ENCODE results near the gene NTM.

NTM gene

DNA sequence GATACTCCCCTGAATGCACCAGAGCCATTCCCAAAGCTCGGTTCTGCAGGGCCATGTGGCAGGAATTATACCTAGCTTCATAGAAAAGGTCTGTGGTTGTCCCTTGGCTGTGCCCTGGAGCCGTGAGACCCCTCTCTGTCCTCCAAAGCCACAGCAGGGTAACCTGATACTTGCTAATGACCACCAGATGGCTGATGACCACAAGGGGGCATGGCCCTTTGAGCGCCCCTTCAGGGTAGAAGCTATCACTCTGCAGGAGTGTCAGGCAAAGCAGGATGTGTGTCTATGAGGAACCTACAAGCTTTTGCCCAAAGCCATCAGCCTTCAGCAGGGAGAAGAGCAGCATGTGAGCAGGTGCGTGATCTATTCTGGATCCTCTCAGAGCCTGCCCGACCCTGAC is 95.3 kb downstream of the NTM start:
- TF ChIP-seq, protein P1, sequence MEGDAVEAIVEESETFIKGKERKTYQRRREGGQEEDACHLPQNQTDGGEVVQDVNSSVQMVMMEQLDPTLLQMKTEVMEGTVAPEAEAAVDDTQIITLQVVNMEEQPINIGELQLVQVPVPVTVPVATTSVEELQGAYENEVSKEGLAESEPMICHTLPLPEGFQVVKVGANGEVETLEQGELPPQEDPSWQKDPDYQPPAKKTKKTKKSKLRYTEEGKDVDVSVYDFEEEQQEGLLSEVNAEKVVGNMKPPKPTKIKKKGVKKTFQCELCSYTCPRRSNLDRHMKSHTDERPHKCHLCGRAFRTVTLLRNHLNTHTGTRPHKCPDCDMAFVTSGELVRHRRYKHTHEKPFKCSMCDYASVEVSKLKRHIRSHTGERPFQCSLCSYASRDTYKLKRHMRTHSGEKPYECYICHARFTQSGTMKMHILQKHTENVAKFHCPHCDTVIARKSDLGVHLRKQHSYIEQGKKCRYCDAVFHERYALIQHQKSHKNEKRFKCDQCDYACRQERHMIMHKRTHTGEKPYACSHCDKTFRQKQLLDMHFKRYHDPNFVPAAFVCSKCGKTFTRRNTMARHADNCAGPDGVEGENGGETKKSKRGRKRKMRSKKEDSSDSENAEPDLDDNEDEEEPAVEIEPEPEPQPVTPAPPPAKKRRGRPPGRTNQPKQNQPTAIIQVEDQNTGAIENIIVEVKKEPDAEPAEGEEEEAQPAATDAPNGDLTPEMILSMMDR (IDR thresholded peaks at IDR 0.05; ENCODE audit: low read depth, low read length), result no peak
- DNase-seq (ENCODE audit: low read depth in 2 of 2), result no peak
- H3K4me3 ChIP-seq (replicated peaks in 1 of 2; ENCODE audit: low read depth in 2 of 2, low read length in 2 of 2), result no peak overlapping the region

DNA sequence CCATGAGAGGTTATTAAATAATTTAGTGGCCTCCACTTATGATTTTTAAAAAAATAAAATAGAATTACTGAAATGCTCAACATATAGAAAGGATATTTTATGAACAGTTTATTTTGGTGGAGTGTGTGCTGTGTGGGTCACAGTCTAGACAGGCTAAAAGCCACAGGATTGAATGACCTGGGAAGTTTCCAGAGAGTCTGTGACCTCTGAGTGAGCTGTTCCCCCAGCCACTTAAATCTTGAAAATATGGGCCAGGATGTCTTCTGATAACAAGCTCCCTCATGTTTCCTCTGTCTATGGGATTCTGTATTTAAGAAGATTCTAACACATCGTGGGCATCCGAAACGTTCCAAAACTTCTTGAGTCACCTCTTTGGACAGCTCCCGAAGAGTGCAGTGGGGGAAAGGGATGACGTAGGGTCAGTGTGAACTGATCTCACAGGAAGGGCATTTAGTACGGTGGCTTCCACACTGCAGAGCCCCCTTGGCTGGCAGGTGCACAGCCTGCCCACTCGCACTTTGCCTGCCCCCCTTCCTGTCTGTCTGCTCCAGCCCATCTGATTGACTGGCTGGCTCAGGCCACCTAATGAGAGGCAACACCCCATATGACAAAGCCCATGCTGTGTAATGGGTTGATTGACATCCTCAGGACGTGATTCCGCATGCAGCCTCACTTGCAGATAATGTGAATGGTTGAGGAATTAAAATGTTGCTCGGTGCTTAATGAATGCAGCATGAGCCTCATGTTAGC is 97.4 kb downstream of the NTM start:
- H3K4me3 ChIP-seq (replicated peaks in 1 of 2; ENCODE audit: low read depth in 2 of 2, low read length in 2 of 2), result no peak overlapping the region
- TF ChIP-seq, protein P1 (IDR thresholded peaks at IDR 0.05; ENCODE audit: low read depth, low read length), result no peak
- DNase-seq (ENCODE audit: low read depth in 2 of 2), result no peak

DNA sequence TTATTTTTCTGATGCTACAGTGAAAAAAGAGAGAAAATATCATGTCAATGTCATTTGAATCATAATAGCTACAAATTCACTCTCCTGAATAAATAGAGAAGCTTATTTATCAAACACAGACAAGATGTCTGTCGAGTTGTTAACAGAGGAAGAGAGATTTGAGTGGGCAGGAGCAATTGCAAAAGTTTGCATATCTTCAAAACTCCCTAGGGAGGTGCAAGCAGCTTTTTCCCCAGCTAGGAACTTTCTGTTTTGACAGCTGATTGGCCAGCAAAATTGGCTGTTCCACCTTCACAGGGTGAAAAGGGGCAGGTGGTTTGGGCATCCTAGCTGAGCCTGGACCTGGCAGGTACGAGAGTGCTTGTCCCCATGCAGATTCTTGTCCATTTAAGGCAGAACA is 98.2 kb downstream of the NTM start:
- no peak overlapping the region for H3K4me3 ChIP-seq (replicated peaks in 1 of 2; ENCODE audit: low read depth in 2 of 2, low read length in 2 of 2)
- DNase-seq (ENCODE audit: low read depth in 2 of 2), result peak in 1 of 2 donors; percentile 19
- TF ChIP-seq, protein P1 (IDR thresholded peaks at IDR 0.05; ENCODE audit: low read depth, low read length), result no peak

- TF ChIP-seq, protein P1 (IDR thresholded peaks at IDR 0.05; ENCODE audit: low read depth, low read length), result no peak
- H3K4me3 ChIP-seq (replicated peaks in 1 of 2; ENCODE audit: low read depth in 2 of 2, low read length in 2 of 2), result no peak overlapping the region
- no peak for DNase-seq (ENCODE audit: low read depth in 2 of 2)
These were observed 100.0 kb downstream of the NTM start for GRCh38 chr11:131470216-131470925.

DNA sequence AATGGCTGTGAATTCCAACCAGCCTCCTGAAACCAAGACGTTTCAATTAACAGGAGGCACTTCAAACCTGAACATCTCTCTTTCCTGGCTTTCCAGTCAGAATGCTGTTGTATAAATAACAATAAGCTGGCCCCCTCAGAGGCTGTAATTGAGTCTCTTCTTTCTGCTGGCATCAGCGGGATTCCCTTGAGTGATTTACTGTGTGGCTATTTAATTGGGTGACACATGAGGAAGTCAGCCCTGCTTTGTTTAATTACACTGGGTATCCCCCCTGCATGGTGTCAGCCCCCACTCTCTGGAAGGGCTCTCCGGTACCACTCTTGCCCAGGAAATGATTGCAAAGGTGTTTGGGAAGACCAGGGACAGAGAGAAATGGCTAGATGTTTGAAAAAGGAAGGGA is 101.6 kb downstream of the NTM start:
- no peak for DNase-seq (ENCODE audit: low read depth in 2 of 2)

DNA sequence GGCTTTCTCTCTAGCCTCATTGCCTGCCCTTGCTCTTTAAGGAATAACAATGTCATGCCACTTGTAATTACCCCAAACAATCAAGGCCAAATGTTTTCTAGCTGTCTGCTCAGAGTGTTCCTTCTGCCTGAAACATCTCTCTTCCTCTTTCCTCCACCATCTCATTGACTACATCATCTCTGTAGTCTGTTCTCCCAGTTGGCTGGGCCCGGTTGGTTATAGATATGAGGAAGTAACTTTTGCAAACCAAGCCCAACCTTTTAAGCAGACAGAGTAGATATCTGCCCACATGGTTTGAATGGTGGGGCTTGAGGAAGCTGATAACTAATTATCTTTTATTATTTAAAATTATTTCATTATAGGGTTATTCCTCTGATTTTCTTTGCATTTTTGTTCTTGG is 104.5 kb downstream of the NTM start:
- TF ChIP-seq, protein P1 (IDR thresholded peaks at IDR 0.05; ENCODE audit: low read depth, low read length), result no peak
- DNase-seq (ENCODE audit: low read depth in 2 of 2), result no peak
- H3K4me3 ChIP-seq (replicated peaks in 1 of 2; ENCODE audit: low read depth in 2 of 2, low read length in 2 of 2), result no peak overlapping the region

More for the DNA sequence above, 101.6 kb downstream of the NTM start:
- TF ChIP-seq, protein P1 (IDR thresholded peaks at IDR 0.05; ENCODE audit: low read depth, low read length), result no peak
- no peak overlapping the region for H3K4me3 ChIP-seq (replicated peaks in 1 of 2; ENCODE audit: low read depth in 2 of 2, low read length in 2 of 2)
